Fibroblast of the aortic adventitia (primary cell): ENCODE data around the gene POU2F3. TPM values are rescaled to one million over a fixed set of nuclear protein-coding genes. Genes with fewer than 3 reads are reported as not detected.

Experiments used
- DNase-seq: peaks from one replicate; pipeline ENCODE4 v3.0.0-alpha.2; 2010; ENCODE audit warnings: low read depth
- H3K4me3 ChIP-seq: 2 replicates; pipeline ENCODE4 v1.5.1; 2011; ENCODE audit warnings: low read depth, mild to moderate bottlenecking, control low read depth, low read length, moderate library complexity
- total RNA-seq: library from RNA; depleted of rRNA; stranded (reverse); fragments of >200 nt; gene quantifications from 2 replicates; pipeline ENCODE4 v1.2.3, GENCODE V29; 2012; ENCODE audit warnings: low replicate concordance
- TF ChIP-seq, protein P1 (sequence below): IDR thresholded peaks from 2 replicates; pipeline ENCODE4 v1.5.1; 2011; ENCODE audit warnings: mild to moderate bottlenecking, low read length, control low read depth, inconsistent platforms; ENCODE audit not compliant: insufficient read depth

Gene POU2F3
- total RNA-seq, 1 donor, result 0.36 TPM

DNA sequence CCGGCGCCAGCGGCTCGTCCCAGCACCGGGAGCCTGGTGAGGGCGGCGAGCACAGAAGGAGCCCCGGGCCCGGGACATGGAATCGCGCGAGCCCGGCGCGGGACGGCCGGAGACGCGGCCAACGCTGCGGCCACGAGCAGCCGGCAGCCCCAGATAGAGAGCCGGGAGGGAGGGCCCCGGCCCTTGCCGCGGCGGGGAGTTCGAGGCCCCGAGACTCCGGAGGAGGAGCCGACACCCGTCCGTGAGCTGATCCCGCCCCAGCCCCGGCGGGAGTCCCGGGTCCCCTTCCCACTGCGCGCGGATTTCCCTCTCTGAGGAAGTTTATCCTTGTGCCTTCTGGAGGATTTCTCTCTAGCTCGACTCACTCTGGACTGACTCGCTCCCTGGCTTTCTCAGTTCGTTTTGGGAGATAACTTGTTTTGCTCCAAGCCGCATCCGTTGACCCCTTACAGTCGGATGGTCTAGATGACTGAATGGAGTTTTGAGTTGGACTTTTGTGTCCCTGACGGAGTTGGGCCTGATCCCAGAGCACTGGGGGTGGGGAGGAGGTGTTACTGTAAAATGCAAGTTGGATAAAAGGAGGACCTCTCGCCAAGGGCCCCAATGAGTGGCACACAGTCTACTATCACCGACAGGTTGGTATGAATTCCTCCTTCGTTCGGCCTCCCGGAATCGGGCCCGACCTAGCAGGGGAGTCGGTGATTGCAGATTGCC, 96.9 kb downstream of the POU2F3 start:
- no peak for DNase-seq
- TF ChIP-seq, protein P1, sequence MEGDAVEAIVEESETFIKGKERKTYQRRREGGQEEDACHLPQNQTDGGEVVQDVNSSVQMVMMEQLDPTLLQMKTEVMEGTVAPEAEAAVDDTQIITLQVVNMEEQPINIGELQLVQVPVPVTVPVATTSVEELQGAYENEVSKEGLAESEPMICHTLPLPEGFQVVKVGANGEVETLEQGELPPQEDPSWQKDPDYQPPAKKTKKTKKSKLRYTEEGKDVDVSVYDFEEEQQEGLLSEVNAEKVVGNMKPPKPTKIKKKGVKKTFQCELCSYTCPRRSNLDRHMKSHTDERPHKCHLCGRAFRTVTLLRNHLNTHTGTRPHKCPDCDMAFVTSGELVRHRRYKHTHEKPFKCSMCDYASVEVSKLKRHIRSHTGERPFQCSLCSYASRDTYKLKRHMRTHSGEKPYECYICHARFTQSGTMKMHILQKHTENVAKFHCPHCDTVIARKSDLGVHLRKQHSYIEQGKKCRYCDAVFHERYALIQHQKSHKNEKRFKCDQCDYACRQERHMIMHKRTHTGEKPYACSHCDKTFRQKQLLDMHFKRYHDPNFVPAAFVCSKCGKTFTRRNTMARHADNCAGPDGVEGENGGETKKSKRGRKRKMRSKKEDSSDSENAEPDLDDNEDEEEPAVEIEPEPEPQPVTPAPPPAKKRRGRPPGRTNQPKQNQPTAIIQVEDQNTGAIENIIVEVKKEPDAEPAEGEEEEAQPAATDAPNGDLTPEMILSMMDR, result no peak
- H3K4me3 ChIP-seq, result peak overlapping the region; percentile 92

DNA sequence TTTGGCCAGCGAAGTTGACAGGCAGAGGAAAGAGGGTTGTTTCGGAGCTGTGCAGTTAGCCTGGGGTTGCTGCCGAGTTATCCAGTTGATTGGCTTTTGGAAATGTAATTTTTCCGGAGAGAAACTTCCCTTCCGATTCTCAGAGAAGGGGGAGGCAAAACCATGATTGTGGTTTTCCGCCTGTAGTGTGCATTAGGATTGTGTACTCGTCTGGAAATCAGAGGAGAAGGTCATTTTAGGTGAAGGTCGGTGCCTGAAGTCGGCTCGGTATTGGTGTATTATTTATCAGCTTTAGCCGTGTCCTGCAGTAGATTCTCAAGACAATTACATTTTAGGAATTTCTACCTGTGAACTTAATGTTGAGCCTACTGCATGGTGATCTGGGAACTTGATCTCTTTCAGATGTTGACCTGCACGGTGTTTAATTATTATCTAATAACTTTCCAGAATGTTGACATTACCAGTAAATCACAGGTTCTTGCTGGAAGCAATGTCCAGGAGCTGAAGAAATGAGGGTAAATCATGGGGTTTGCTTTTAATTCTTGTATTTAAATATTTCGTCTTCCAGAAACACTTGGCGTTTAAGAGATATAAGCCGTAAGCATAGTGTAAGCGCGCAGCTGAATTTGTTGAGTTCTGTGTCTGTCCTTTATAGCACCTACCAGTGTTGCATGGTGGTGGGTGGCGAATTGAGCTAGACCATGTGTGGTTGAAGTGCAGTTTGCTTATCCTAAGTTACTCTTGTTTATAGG, 97.6 kb downstream of the POU2F3 start:
- TF ChIP-seq, protein P1, result no peak
- H3K4me3 ChIP-seq, result peak overlapping the region; percentile 92
- peak; percentile 44 for DNase-seq

DNA sequence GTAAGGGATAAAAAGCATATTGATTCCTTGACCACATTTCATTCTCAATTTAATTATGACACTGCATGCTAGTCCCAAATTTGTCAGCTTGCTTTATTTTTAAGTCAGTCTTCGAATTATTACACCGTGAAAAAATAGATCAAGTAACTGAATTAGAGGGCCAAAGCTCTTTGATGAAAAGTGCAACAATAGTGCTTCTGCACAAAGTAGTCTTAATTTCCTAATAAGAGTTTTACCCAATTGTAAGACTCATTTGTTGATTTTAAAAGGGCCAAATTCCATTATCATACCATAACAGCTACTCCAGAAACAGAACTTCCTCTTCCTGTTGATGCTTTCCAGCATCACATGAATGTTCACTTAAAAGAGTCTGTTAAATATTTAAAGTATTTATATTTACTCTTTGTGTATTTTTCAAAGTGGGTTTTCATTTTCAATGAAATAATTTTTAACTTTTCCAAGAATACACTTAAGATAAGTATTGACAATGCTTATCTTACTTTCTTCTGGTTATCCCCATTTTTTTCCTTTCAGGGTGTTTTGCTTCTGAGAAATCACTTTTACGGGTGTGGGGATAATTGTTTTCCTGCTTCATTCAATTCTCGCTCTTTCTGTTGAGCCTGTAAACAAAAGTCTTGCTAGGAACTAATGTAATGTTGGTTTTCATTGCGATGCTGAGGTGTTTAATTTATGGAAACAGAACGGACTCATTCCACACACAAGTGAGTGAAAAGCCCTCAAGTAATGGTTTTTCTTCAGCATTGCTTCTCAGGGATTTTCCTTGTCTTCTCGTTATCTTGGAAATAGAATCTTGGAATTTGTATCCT, 98.4 kb downstream of the POU2F3 start:
- H3K4me3 ChIP-seq, result peak overlapping the region; percentile 92
- TF ChIP-seq, protein P1, result no peak
- DNase-seq, result no peak

DNA sequence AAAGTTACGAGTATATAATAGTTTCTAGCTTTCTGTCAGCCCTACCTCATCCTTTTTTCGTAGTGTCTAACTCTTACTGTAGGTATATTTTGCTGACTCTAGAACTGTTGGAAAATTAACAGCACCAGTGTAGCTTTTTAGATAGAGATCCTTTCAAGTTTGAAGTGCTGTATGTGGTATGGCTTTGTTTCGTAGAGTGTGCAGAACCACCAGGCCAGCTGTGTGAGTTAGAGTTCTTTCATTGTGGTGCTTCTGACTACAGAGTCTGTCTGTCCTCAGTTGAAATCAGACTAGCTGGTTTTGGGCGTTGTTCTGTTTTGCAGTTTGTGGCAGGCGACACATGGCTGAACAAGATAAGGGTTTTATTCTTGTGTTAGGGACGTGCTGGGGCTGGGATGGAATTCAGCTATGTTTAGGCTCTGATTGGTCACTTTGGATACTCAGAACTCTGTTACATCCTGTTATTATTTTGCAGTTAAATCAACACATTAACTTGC, 99.5 kb downstream of the POU2F3 start:
- TF ChIP-seq, protein P1, result no peak
- peak overlapping the region; percentile 92 for H3K4me3 ChIP-seq
- peak; percentile 39 for DNase-seq

DNA sequence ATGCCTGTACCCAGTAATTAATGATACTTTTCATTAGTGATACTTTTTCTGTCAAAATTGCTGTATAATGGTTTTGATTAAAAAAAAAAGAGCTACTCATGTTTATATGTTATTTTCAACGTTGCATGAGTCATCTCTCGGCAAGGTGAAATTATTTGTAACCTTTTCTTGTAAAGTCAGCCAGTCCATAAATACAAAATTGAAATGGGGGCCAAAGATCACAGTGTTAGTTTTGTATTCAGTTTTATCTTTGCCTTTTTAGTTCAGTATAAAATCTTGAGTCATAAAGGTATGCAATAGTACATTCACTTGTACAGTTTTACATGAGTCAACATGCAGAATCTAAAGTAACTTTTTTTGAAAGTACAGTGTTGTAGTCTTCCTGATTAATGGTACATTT, 100.6 kb downstream of the POU2F3 start:
- peak; percentile 39 for DNase-seq
- H3K4me3 ChIP-seq, result no peak overlapping the region
- TF ChIP-seq, protein P1, result no peak

DNA sequence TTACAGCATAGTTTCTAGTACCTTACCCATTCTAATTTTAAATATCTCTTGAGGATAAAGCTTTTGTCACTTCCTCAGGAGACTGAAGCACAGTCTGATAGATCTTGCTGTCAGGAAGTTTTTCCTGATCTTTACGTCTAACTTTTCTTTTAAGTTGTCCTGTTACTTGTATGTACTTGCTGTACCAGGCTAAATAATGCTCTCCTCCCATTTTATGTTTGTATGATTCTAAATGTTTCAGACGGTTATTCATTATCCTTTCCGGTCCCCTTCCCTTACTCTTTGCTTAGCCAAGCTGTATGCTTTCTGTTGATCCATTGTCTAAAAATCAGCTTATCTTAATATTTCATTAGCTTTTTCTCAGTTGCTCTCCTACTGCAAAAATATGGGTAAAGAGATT, 102.3 kb downstream of the POU2F3 start:
- no peak for DNase-seq
- no peak overlapping the region for H3K4me3 ChIP-seq
- TF ChIP-seq, protein P1, result no peak
